ENCODE data around the gene OLR1.

DNA sequence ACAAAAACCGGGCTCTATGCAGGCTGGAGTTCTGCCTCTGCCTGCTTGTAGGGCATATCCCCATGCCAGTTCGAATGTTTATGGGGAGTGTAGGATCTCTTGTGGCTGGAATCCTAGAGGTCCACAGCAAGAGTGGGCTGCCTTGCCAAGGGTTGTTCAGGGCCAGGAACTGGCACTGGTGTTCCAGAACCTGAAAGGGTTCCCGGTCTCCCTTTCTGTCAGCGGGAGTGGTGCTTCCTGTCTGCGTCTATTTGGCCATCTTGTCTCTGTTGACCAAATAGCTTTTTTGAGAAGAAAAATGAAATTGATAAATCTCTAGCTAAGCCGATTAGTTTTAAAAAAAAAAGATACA is 17.8 kb downstream of the OLR1 start:
- TF ChIP-seq EZH2 (IDR thresholded peaks at IDR 0.05), result no peak
- TF ChIP-seq POLR2AphosphoS5 (IDR thresholded peaks at IDR 0.05; ENCODE audit: borderline replicate concordance, low read depth, low read length), result no peak
